Measurements from ENCODE around the gene PF4V1. TPM values are rescaled to one million over a fixed set of nuclear protein-coding genes. Genes with fewer than 3 reads are reported as not detected.
"Not testable (repeated sequence)": the region's sequence is repeated elsewhere in the genome, so short reads cannot be mapped to it uniquely, and the experiment has no call there.

Gene PF4V1
- total and polyA plus RNA-seq, 4 donors = 0.38 TPM; not detected in 3

DNA sequence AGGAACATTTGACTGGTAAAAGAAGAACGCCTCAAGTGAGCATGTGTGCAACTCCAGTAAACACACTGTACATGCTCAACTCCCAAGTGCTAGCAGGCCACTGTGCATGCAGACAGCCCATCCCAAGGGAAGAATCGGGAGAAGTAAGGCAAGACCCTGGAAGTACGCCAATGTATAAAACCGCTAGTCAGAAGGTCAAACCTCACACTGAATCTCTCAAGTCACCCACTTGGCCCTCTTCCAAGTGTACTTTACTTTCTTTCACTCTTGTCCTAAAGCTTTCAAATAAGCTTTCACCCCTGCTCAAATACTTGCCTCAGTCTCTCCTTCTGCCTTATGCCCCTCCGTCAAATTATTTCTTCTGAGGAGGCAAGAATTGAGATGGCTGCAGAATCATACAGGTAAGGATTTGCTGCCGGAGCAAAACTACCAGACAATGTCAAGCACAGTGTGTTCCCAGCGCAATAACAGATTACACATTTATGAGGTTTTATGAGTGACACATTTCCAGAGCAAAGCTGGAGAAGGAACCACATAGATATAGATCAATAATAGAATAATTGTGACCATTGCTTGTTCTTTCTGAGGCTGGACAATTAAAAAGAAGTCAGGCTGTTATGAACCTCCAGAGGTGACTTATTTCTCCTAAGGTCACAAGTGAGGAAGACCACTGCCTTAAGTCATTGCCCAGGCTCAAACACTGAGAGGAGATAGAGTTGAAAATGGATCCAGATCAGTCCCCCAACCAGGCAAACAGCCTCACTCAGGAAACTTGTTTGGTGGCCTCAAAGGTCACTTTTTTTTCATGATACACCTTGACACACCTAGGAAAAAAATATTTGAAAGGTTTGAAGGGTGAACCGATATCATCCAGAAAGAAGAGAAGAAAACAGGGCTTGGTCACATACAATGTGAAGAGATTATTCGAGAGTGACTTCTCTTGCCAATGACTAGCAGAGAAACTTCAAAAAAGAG lies 42.4 kb downstream of the PF4V1 start:
- Histone ChIP-seq H3K9me3 (ENCODE audit: control insufficient read depth in 4 of 4, insufficient read depth in 3 of 4, low read length in 3 of 4) (no peaks in the 10 kb centered on the region), H3K9ac (ENCODE audit: insufficient read depth in 1 of 2, low read length in 2 of 2) (no peak overlapping the region), H3K27ac (ENCODE audit: low read depth in 1 of 2, low read length in 1 of 2) (no peak overlapping the region), H3K4me1 (ENCODE audit: control insufficient read depth in 5 of 5, insufficient read depth in 5 of 5, low read length in 5 of 5) (peaks cover 0 to 1% (median 0%) of the 10 kb centered on the region in 5 donors), H3K27me3 (ENCODE audit: control insufficient read depth in 3 of 3, insufficient read depth in 3 of 3, low read length in 2 of 3) (no peaks in the 10 kb centered on the region), H3K4me3 (no peak overlapping the region), H3K36me3 (ENCODE audit: control insufficient read depth in 4 of 4, insufficient read depth in 4 of 4, low read length in 4 of 4) (no peaks in the 10 kb centered on the region)
- no peak for ATAC-seq (ENCODE audit: insufficient read depth, low FRiP score)
- TF ChIP-seq CTCF (IDR thresholded peaks at IDR 0.05; ENCODE audit: control extremely low read depth, extremely low read depth) = no peak
- DNase-seq = peak in 2 of 3 donors; percentile 13 to 24
- WGBS, 2 donors = 70 to 76% methylated on average over 9 of the region's 9 CpGs

DNA sequence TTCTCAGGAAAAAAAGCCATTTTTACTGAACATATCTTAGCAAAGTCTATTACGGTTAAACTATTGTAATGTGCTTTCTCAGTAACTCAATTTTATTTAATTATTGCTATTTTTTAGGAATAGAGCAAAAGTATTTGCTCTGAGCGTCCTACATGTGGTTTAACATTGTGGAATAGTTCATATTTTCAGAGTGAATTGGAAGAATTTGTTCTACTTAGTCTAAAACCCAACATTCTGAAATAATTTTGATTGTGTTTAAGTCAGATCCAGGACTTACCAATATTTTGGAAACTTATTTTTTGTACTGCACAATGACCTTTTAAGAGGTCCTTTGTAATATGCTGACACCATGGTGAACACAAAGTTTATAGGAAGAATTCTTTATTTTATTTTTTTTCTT lies 43.3 kb downstream of the PF4V1 start:
- Histone ChIP-seq H3K9me3 (ENCODE audit: control insufficient read depth in 4 of 4, insufficient read depth in 3 of 4, low read length in 3 of 4) (no peaks in the 10 kb centered on the region), H3K36me3 (ENCODE audit: control insufficient read depth in 4 of 4, insufficient read depth in 4 of 4, low read length in 4 of 4) (no peaks in the 10 kb centered on the region), H3K4me3 (no peak overlapping the region), H3K27ac (ENCODE audit: low read depth in 1 of 2, low read length in 1 of 2) (no peak overlapping the region), H3K27me3 (ENCODE audit: control insufficient read depth in 3 of 3, insufficient read depth in 3 of 3, low read length in 2 of 3) (no peaks in the 10 kb centered on the region), H3K4me1 (ENCODE audit: control insufficient read depth in 5 of 5, insufficient read depth in 5 of 5, low read length in 5 of 5) (peaks cover 0 to 1% (median 0%) of the 10 kb centered on the region in 5 donors), H3K9ac (ENCODE audit: insufficient read depth in 1 of 2, low read length in 2 of 2) (no peak overlapping the region)
- ATAC-seq (ENCODE audit: insufficient read depth, low FRiP score) (no peak), DNase-seq (no peak)
- TF ChIP-seq CTCF (IDR thresholded peaks at IDR 0.05; ENCODE audit: control extremely low read depth, extremely low read depth) = no peak
- 94 to 99% methylated on average over 2 of the region's 2 CpGs for WGBS, 2 donors

DNA sequence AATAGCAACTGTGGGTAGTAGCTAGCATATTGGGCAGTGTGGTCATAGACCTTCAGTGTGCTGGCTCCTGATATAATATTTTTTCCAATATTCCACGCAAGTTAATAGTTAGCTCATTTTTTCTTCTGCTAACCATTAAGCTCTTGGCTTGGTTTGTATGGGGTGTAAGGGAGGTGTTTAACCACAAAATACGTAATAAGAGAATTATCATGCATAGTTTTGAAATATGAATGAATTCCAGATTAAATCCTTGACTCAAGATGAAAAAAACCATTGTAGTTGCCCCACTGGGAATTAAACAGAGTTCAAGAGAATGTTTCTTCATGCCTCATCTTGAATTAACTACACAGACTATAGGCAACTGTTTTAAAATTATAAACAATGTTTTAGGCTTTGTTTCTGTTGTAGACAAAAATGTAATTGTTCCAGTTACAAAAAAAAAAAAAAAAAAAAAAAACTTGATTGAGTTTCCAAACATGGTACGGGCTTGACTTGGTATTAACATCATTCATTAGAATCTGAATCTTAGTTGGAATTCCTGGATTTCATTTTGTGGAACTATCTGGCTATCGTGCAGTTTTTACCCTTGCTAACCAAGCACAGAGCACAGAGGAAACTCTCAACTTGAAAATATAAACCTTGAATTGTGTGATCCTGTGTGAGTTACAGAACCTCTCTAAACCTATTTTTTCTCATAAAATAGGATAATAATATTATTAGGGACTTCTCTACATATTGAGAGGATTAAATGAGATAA lies 44.5 kb downstream of the PF4V1 start:
- DNase-seq = no peak
- Histone ChIP-seq H3K4me1 (ENCODE audit: control insufficient read depth in 5 of 5, insufficient read depth in 5 of 5, low read length in 5 of 5) (peaks cover 0 to 1% (median 0%) of the 10 kb centered on the region in 5 donors), H3K36me3 (ENCODE audit: control insufficient read depth in 4 of 4, insufficient read depth in 4 of 4, low read length in 4 of 4) (no peaks in the 10 kb centered on the region), H3K27ac (ENCODE audit: low read depth in 1 of 2, low read length in 1 of 2) (no peak overlapping the region), H3K9ac (ENCODE audit: insufficient read depth in 1 of 2, low read length in 2 of 2) (no peak overlapping the region), H3K27me3 (ENCODE audit: control insufficient read depth in 3 of 3, insufficient read depth in 3 of 3, low read length in 2 of 3) (no peaks in the 10 kb centered on the region), H3K4me3 (no peak overlapping the region), H3K9me3 (ENCODE audit: control insufficient read depth in 4 of 4, insufficient read depth in 3 of 4, low read length in 3 of 4) (no peaks in the 10 kb centered on the region)
- no peak for ATAC-seq (ENCODE audit: insufficient read depth, low FRiP score)
- 71 to 79% methylated on average over 4 of the region's 4 CpGs for WGBS, 2 donors
- no peak for TF ChIP-seq CTCF (IDR thresholded peaks at IDR 0.05; ENCODE audit: control extremely low read depth, extremely low read depth)

DNA sequence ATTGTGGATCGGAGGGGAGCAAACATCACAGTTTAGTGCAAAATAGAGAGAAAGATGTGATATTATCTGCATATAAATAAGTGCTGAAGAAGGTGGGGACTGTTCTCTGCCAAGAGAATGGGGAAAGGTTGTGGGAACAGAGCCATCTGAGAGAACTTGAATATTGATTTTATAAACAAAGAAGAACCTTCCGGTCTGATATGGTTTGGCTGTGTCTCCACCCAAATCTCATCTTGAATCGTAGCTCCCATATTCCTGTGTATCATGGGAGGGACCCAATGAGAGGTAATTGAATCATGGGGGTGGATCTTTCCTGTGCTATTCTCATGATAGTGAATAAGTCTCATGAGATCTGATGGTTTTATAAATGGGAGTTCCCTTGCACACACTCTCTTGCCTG lies 46.2 kb downstream of the PF4V1 start:
- not testable (repeated sequence) for ATAC-seq (ENCODE audit: insufficient read depth, low FRiP score); H3K27me3 ChIP-seq (ENCODE audit: control insufficient read depth in 3 of 3, insufficient read depth in 3 of 3, low read length in 2 of 3); H3K36me3 ChIP-seq (ENCODE audit: control insufficient read depth in 4 of 4, insufficient read depth in 4 of 4, low read length in 4 of 4); H3K9me3 ChIP-seq (ENCODE audit: control insufficient read depth in 4 of 4, insufficient read depth in 3 of 4, low read length in 3 of 4); H3K27ac ChIP-seq (ENCODE audit: low read depth in 1 of 2, low read length in 1 of 2); H3K4me1 ChIP-seq (ENCODE audit: control insufficient read depth in 5 of 5, insufficient read depth in 5 of 5, low read length in 5 of 5); H3K4me3 ChIP-seq; DNase-seq; H3K9ac ChIP-seq (ENCODE audit: insufficient read depth in 1 of 2, low read length in 2 of 2)
- WGBS, 2 donors = 74 to 77% methylated on average over 3 of the region's 3 CpGs

Data from lung (tissue), 12 donors.